GM23338 (cell line): Measurements from ENCODE around the gene ANKRD45. TPM values are rescaled to one million over a fixed set of nuclear protein-coding genes. Genes with fewer than 3 reads are reported as not detected.

ENCODE experiments used
- ATAC-seq: fragments of 200-7000 bp; cut with Tn5 transposase; 3 replicates; pipeline ENCODE4 v1.9.1; 2020
- DNase-seq: peaks from one replicate; pipeline ENCODE4 v3.0.0-alpha.2; 2015; ENCODE audit warnings: low spot score
- H2AFZ ChIP-seq: fragments of 200-600 bp; sonication (generic); 2 replicates; pipeline ENCODE4 v1.8.0; 2016; ENCODE audit warnings: antibody characterized with exemption, mild to moderate bottlenecking, moderate library complexity
- H3F3A ChIP-seq: fragments of 200-600 bp; sonication (generic); replicated peaks from 2 replicates; pipeline ENCODE4 v1.8.0; 2017; ENCODE audit warnings: antibody characterized with exemption, mixed run types, low read depth
- H3K27ac ChIP-seq: fragments of 200-600 bp; sonication (generic); 2 replicates; pipeline ENCODE4 v1.6.1; 2016; ENCODE audit warnings: low read depth
- H3K27me3 ChIP-seq: fragments of 200-600 bp; sonication (generic); 2 replicates; pipeline ENCODE4 v1.8.0; 2016; ENCODE audit warnings: mild to moderate bottlenecking, mixed run types, moderate library complexity; ENCODE audit not compliant: insufficient read depth
- H3K36me3 ChIP-seq: fragments of 200-600 bp; sonication (generic); 2 replicates; pipeline ENCODE4 v1.8.0; 2016; ENCODE audit warnings: mild to moderate bottlenecking; ENCODE audit not compliant: insufficient read depth
- H3K4me1 ChIP-seq: fragments of 200-600 bp; sonication (generic); 2 replicates; pipeline ENCODE4 v1.8.0; 2016; ENCODE audit warnings: mild to moderate bottlenecking, moderate library complexity; ENCODE audit not compliant: insufficient read depth
- H3K4me2 ChIP-seq: fragments of 200-600 bp; sonication (generic); 2 replicates; pipeline ENCODE4 v1.7.1; 2017; ENCODE audit warnings: mixed run types
- H3K4me3 ChIP-seq: fragments of 200-600 bp; sonication (generic); 2 replicates; pipeline ENCODE4 v1.6.1; 2016; ENCODE audit warnings: mixed run types
- H3K79me2 ChIP-seq: fragments of 200-600 bp; sonication (generic); replicated peaks from 2 replicates; pipeline ENCODE4 v1.8.0; 2017; ENCODE audit warnings: mild to moderate bottlenecking; ENCODE audit not compliant: insufficient read depth
- H3K9me2 ChIP-seq: fragments of 200-600 bp; sonication (generic); 2 replicates; pipeline ENCODE4 v1.8.0; 2017; ENCODE audit not compliant: insufficient read depth
- H4K20me1 ChIP-seq: fragments of 200-600 bp; sonication (generic); replicated peaks from 2 replicates; pipeline ENCODE4 v1.8.0; 2017; ENCODE audit warnings: mild to moderate bottlenecking; ENCODE audit not compliant: insufficient read depth
- H3K27ac Mint-ChIP-seq: 2 replicates; pipeline ENCODE4 v1.8.0; 2020; ENCODE audit warnings: inconsistent platforms, mild to moderate bottlenecking, moderate library complexity, mixed read lengths
- H3K27me3 Mint-ChIP-seq: 3 replicates; pipeline ENCODE4 v1.8.0; 2022; ENCODE audit warnings: low read depth, mild to moderate bottlenecking, moderate library complexity, mixed read lengths, inconsistent platforms; ENCODE audit not compliant: insufficient read depth, poor library complexity
- H3K36me3 Mint-ChIP-seq: 3 replicates; pipeline ENCODE4 v1.8.0; 2021; ENCODE audit warnings: low read depth, mild to moderate bottlenecking, inconsistent platforms, moderate library complexity, mixed read lengths
- H3K4me1 Mint-ChIP-seq: 3 replicates; pipeline ENCODE4 v1.8.0; 2020; ENCODE audit warnings: mild to moderate bottlenecking, inconsistent platforms, mixed read lengths
- H3K4me3 Mint-ChIP-seq: 3 replicates; pipeline ENCODE4 v1.8.0; 2021; ENCODE audit warnings: moderate library complexity, mild to moderate bottlenecking, inconsistent platforms, mixed read lengths
- H3K9me3 Mint-ChIP-seq: 3 replicates; pipeline ENCODE4 v1.8.0; 2020; ENCODE audit warnings: moderate library complexity, mild to moderate bottlenecking, inconsistent platforms, mixed read lengths
- EZH2phosphoT487 ChIP-seq: fragments of 200-600 bp; sonication (generic); IDR thresholded peaks from one replicate; pipeline ENCODE4 v1.8.1; 2018; ENCODE audit warnings: antibody characterized with exemption; ENCODE audit not compliant: unreplicated experiment
- JUNB ChIP-seq: IDR thresholded peaks from one replicate; pipeline ENCODE4 v1.6.1; 2016; ENCODE audit warnings: antibody characterized with exemption; ENCODE audit not compliant: unreplicated experiment
- NANOG ChIP-seq: IDR thresholded peaks from 2 replicates; pipeline ENCODE4 v1.6.1; 2016; ENCODE audit warnings: antibody characterized with exemption, borderline replicate concordance
- POLR2AphosphoS5 ChIP-seq: IDR thresholded peaks from 2 replicates; pipeline ENCODE4 v1.6.1; 2016; ENCODE audit warnings: antibody characterized with exemption, low read depth
- long read RNA-seq: library from polyadenylated mRNA; unstranded; transcript quantifications from one replicate; pipeline ENCODE4 v2.0.0, GENCODE V29; 2020; ENCODE audit not compliant: unreplicated experiment
- polyA plus RNA-seq: library from polyadenylated mRNA; unstranded; fragments of >200 nt; fragmentation: Nextera tagmentation; extraction: Ambion mirVana; gene quantifications from 2 replicates; pipeline ENCODE4 v1.2.1, GENCODE V29; 2016
- total RNA-seq: library from RNA; depleted of rRNA; stranded (reverse); fragments of >200 nt; shearing (Covaris generic); gene quantifications from 2 replicates; pipeline ENCODE4 v1.2.3, GENCODE V29; 2014; rRNA removed
- TF ChIP-seq, protein P1 (sequence below), 2 experiments: fragments of 200-600 bp in 1 of 2; sonication (generic) in 1 of 2; conservative IDR thresholded peaks; 2 replicates each; pipeline versions ENCODE4 v1.5.1 to v1.6.1; 2016 to 2017; ENCODE audit warnings: antibody characterized with exemption in 2 of 2, low read depth in 2 of 2, mild to moderate bottlenecking in 2 of 2, moderate library complexity in 1 of 2
- TF ChIP-seq, protein P2 (sequence below): IDR thresholded peaks from one replicate; pipeline ENCODE4 v1.6.1; 2018; ENCODE audit warnings: antibody characterized with exemption; ENCODE audit not compliant: unreplicated experiment

ANKRD45 gene, protein sequence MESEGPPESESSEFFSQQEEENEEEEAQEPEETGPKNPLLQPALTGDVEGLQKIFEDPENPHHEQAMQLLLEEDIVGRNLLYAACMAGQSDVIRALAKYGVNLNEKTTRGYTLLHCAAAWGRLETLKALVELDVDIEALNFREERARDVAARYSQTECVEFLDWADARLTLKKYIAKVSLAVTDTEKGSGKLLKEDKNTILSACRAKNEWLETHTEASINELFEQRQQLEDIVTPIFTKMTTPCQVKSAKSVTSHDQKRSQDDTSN
- total RNA-seq (1.5 and 2.0 TPM in 2 replicates), polyA plus RNA-seq (1.0 and 2.3 TPM in 2 replicates)
- long read RNA-seq, result 0 reads

DNA sequence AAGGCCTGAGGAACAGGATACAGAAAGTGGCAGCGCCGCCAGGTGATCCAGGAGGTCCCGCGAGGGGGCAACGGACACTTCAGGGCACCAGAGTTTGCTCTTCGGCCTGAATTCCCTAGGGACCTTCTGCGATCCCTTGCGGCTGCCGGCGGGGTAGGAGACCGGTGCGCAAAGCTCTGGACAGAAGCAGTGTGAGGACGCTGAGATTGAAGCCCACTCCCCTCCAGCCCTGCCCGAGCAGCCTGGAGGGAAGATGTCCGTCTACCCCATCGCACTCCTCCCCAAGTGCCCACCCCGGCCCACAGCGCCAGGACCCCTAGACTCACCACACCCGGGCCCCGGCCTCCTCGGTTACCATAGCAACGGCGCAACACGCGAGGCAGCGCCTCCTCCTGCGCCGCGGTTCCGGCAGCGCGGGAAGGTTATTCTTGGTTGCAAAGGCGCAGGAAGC is at the start of gene ANKRD45:
ANKRD45 (minus strand) TSS at position 361 of the 451 bp plus-strand sequence. CDS start 10,433 bp downstream, outside the sequence.
- H3K4me3 Mint-ChIP-seq, result peak within 1 kb of the TSS; percentile 82

DNA sequence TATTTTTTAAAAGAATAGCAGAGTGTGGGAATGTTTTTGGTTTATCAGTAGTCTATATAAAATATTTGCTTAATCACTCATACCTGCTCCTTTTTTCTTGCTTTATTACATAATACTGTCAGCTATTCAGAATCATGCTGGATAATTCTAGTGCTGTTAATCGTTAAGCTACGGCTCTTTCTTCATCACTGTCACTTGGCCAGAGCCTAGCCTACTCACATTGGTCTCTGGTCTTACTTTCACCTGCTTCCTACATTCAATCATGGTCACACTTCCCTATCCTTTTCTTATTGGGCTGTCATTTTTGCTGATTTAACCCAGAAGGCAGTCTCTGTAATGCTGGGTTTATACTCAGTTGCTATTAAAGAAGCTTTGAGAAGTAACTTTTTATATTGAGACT is 47.6 kb upstream of the ANKRD45 start:
- H3F3A ChIP-seq, result peaks cover 5% of the 10 kb centered on the region
- no peaks in the 10 kb centered on the region for H3K36me3 ChIP-seq
- H3K4me1 ChIP-seq, result peaks cover 9% of the 10 kb centered on the region
- no peak overlapping the region for H3K4me3 ChIP-seq
- no peak overlapping the region for H3K27ac Mint-ChIP-seq
- no peaks in the 10 kb centered on the region; the same call in 2 of the 3 replicates for H3K36me3 Mint-ChIP-seq
- ATAC-seq (no peak), DNase-seq (no peak)
- H3K27me3 Mint-ChIP-seq, result peaks cover 4% of the 10 kb centered on the region
- TF ChIP-seq, protein P1, sequence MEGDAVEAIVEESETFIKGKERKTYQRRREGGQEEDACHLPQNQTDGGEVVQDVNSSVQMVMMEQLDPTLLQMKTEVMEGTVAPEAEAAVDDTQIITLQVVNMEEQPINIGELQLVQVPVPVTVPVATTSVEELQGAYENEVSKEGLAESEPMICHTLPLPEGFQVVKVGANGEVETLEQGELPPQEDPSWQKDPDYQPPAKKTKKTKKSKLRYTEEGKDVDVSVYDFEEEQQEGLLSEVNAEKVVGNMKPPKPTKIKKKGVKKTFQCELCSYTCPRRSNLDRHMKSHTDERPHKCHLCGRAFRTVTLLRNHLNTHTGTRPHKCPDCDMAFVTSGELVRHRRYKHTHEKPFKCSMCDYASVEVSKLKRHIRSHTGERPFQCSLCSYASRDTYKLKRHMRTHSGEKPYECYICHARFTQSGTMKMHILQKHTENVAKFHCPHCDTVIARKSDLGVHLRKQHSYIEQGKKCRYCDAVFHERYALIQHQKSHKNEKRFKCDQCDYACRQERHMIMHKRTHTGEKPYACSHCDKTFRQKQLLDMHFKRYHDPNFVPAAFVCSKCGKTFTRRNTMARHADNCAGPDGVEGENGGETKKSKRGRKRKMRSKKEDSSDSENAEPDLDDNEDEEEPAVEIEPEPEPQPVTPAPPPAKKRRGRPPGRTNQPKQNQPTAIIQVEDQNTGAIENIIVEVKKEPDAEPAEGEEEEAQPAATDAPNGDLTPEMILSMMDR (conservative IDR thresholded peaks at IDR 0.05; ENCODE audit: low read depth in 2 of 2), result no peak
- peaks cover 27% of the 10 kb centered on the region for H3K79me2 ChIP-seq
- H3K9me2 ChIP-seq, result peaks cover 11% of the 10 kb centered on the region
- no peaks in the 10 kb centered on the region for H4K20me1 ChIP-seq
- no peak overlapping the region for H2AFZ ChIP-seq
- H3K4me1 Mint-ChIP-seq, result peaks cover 11% of the 10 kb centered on the region; the same call in 2 of the 3 replicates
- H3K4me2 ChIP-seq, result no peak overlapping the region
- H3K27me3 ChIP-seq, result peaks cover 14% of the 10 kb centered on the region; the same call in 1 of the 2 replicates
- no peak overlapping the region for H3K4me3 Mint-ChIP-seq
- H3K9me3 Mint-ChIP-seq, result no peaks in the 10 kb centered on the region; the same call in 2 of the 3 replicates
- H3K27ac ChIP-seq, result no peak overlapping the region

More for the DNA sequence above, at the start of gene ANKRD45:
- TF ChIP-seq EZH2phosphoT487 (no peak), JUNB (peak; percentile 49), NANOG (no peak), POLR2AphosphoS5 (peak; percentile 51; the same call in 1 of the 2 replicates)
- TF ChIP-seq, protein P1 (conservative IDR thresholded peaks at IDR 0.05; ENCODE audit: low read depth in 2 of 2), result peak in 1 of 2 experiments; percentile 50; a peak in 2 of 4 replicates
- TF ChIP-seq, protein P2, sequence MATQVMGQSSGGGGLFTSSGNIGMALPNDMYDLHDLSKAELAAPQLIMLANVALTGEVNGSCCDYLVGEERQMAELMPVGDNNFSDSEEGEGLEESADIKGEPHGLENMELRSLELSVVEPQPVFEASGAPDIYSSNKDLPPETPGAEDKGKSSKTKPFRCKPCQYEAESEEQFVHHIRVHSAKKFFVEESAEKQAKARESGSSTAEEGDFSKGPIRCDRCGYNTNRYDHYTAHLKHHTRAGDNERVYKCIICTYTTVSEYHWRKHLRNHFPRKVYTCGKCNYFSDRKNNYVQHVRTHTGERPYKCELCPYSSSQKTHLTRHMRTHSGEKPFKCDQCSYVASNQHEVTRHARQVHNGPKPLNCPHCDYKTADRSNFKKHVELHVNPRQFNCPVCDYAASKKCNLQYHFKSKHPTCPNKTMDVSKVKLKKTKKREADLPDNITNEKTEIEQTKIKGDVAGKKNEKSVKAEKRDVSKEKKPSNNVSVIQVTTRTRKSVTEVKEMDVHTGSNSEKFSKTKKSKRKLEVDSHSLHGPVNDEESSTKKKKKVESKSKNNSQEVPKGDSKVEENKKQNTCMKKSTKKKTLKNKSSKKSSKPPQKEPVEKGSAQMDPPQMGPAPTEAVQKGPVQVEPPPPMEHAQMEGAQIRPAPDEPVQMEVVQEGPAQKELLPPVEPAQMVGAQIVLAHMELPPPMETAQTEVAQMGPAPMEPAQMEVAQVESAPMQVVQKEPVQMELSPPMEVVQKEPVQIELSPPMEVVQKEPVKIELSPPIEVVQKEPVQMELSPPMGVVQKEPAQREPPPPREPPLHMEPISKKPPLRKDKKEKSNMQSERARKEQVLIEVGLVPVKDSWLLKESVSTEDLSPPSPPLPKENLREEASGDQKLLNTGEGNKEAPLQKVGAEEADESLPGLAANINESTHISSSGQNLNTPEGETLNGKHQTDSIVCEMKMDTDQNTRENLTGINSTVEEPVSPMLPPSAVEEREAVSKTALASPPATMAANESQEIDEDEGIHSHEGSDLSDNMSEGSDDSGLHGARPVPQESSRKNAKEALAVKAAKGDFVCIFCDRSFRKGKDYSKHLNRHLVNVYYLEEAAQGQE, result no peak
- Histone ChIP-seq H3K79me2 (no peaks in the 10 kb centered on the region), H3K4me2 (peak within 1 kb of the TSS; percentile 57), H3K36me3 (no peaks in the 10 kb centered on the region), H3F3A (no peaks in the 10 kb centered on the region), H2AFZ (peak within 1 kb of the TSS; percentile 84), H3K27ac (no peak within 1 kb of the TSS), H3K27me3 (no peaks in the 10 kb centered on the region; the same call in 1 of the 2 replicates), H3K4me3 (peak within 1 kb of the TSS; percentile 60), H3K4me1 (peaks cover 10% of the 10 kb centered on the region), H3K9me2 (no peaks in the 10 kb centered on the region), H4K20me1 (no peaks in the 10 kb centered on the region)
- H3K4me1 Mint-ChIP-seq, result peaks cover 21% of the 10 kb centered on the region
- H3K9me3 Mint-ChIP-seq, result no peaks in the 10 kb centered on the region
- peak; percentile 95 for DNase-seq
- H3K27me3 Mint-ChIP-seq, result peaks cover 12% of the 10 kb centered on the region
- H3K36me3 Mint-ChIP-seq, result no peaks in the 10 kb centered on the region
- peak within 1 kb of the TSS; percentile 90; the same call in 1 of the 2 replicates for H3K27ac Mint-ChIP-seq
- peak; percentile 94 for ATAC-seq
